Renal pelvis (tissue), 4 donors: ENCODE data around the gene PTPRE. TPM values are rescaled to one million over a fixed set of nuclear protein-coding genes. Genes with fewer than 3 reads are reported as not detected.
A peak's percentile ranks its signal among the peaks of the same experiment; 100 is the strongest.

ENCODE experiments used
- DNase-seq: peaks from one replicate; pipeline ENCODE4 v3.0.0-alpha.2; 2013
- polyA plus RNA-seq, 3 donors: library from polyadenylated mRNA; unstranded; fragments of 120-200 nt; gene quantifications; one replicate each; pipeline ENCODE4 v1.2.1, GENCODE V29; 2013; ENCODE audit not compliant: insufficient read length in 3 of 3

The PTPRE gene
- polyA plus RNA-seq, 3 donors: 5.7 to 6.9 (median 5.8) TPM

- no peak for DNase-seq
Measured at GRCh38 chr10:127999297-128000129, 92.6 kb downstream of the PTPRE start.

- DNase-seq: no peak
Measured at GRCh38 chr10:128000471-128001362, 93.8 kb downstream of the PTPRE start.

GRCh38 chr10:128001363-128001745 lies 94.5 kb downstream of the PTPRE start:
- DNase-seq: no peak

- DNase-seq: no peak
Measured at GRCh38 chr10:128001849-128002248, 94.9 kb downstream of the PTPRE start.

- DNase-seq: no peak
Measured at GRCh38 chr10:128003521-128003920, 96.6 kb downstream of the PTPRE start.

GRCh38 chr10:128005858-128006257 lies 99.0 kb downstream of the PTPRE start:
- no peak for DNase-seq

- no peak for DNase-seq
Measured at GRCh38 chr10:128007056-128007455, 100.2 kb downstream of the PTPRE start.

GRCh38 chr10:128007971-128008370 lies 101.1 kb downstream of the PTPRE start:
- DNase-seq: no peak

- DNase-seq: no peak
Measured at GRCh38 chr10:128008521-128009250, 101.8 kb downstream of the PTPRE start.

GRCh38 chr10:128009372-128010126 lies 102.6 kb downstream of the PTPRE start:
- DNase-seq: no peak

GRCh38 chr10:128011059-128011979 lies 104.4 kb downstream of the PTPRE start:
- DNase-seq: peak; percentile 59

- DNase-seq: no peak
Measured at GRCh38 chr10:128013626-128014025, 106.7 kb downstream of the PTPRE start.

- no peak for DNase-seq
Measured at GRCh38 chr10:128014236-128014635, 107.3 kb downstream of the PTPRE start.

- DNase-seq: no peak
Measured at GRCh38 chr10:128016423-128017060, 109.6 kb downstream of the PTPRE start.

GRCh38 chr10:128017822-128018221 lies 110.9 kb downstream of the PTPRE start:
- no peak for DNase-seq

- DNase-seq: peak; percentile 51
Measured at GRCh38 chr10:128018236-128018635, 111.3 kb downstream of the PTPRE start.

- no peak for DNase-seq
Measured at GRCh38 chr10:128018691-128019090, 111.8 kb downstream of the PTPRE start.

- no peak for DNase-seq
Measured at GRCh38 chr10:128022261-128023196, 115.6 kb downstream of the PTPRE start.

GRCh38 chr10:128024426-128024825 lies 117.5 kb downstream of the PTPRE start:
- DNase-seq: no peak
